Neural progenitor cell (in vitro differentiated cells): Measurements from ENCODE around the gene RHBDD3.

Source experiments
- EZH2 ChIP-seq: fragments of 200-600 bp; sonication (generic); IDR thresholded peaks from 2 replicates; pipeline ENCODE4 v1.6.1; 2017; ENCODE audit warnings: antibody characterized with exemption, mild to moderate bottlenecking, moderate library complexity
- EZH2phosphoT487 ChIP-seq: fragments of 200-600 bp; sonication (generic); IDR thresholded peaks from 2 replicates; pipeline ENCODE4 v1.6.1; 2017; ENCODE audit warnings: antibody characterized with exemption
- TF ChIP-seq, protein P1 (sequence below): fragments of 200-600 bp; sonication (generic); IDR thresholded peaks from 2 replicates; pipeline ENCODE4 v1.5.1; 2017; ENCODE audit warnings: antibody characterized with exemption, mild to moderate bottlenecking

DNA sequence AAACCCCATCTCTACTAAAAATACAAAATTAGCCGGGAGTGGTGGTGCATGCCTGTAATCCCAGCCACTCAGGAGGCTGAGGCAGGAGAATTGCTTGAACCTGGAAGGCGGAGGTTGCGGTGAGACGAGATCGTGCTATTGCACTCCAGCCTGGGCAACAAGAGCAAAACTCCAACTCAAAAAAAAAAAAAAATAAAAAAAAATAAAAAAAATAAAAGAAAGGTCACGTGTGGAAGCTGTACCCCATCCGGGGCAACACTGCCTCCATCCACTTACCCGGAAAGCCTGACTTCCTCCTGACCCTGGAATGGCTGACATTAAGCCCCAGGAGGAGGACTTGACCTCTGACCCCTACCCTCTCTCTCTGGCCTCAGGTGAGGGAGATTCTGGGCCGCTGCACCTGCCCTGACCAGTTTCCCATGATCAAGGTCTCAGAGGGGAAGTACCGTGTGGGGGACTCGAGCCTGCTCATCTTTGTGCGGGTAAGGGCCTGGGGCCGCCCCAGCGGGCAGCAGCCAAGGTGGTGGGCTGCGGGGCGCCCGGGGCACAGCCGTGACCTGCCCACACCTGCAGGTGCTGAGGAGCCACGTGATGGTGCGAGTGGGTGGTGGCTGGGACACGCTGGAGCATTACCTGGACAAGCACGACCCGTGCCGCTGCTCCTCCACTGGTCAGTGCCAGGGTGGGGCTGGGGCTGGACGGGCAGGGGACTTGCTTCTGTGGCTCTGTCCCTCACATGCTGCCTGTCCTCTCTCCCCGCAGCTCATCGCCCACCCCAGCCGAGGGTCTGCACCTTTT, 42.5 kb upstream of the RHBDD3 start:
- TF ChIP-seq, protein P1, sequence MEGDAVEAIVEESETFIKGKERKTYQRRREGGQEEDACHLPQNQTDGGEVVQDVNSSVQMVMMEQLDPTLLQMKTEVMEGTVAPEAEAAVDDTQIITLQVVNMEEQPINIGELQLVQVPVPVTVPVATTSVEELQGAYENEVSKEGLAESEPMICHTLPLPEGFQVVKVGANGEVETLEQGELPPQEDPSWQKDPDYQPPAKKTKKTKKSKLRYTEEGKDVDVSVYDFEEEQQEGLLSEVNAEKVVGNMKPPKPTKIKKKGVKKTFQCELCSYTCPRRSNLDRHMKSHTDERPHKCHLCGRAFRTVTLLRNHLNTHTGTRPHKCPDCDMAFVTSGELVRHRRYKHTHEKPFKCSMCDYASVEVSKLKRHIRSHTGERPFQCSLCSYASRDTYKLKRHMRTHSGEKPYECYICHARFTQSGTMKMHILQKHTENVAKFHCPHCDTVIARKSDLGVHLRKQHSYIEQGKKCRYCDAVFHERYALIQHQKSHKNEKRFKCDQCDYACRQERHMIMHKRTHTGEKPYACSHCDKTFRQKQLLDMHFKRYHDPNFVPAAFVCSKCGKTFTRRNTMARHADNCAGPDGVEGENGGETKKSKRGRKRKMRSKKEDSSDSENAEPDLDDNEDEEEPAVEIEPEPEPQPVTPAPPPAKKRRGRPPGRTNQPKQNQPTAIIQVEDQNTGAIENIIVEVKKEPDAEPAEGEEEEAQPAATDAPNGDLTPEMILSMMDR: no peak
- no peak for TF ChIP-seq EZH2
- no peak for TF ChIP-seq EZH2phosphoT487
